ENCODE results near the gene IQCH. TPM values are rescaled to one million over a fixed set of nuclear protein-coding genes. Genes with fewer than 3 reads are reported as not detected.

Gene IQCH
- total RNA-seq (2014; rRNA removed; shearing (Covaris generic)) = 7.0 and 11.5 TPM in 2 replicates

GRCh38 chr15:67254238-67255175, at the start of gene IQCH, which contains the start of gene AAGAB:
Gene IQCH (plus strand): TSS chr15:67254786. CDS start chr15:67254897, 111 bp downstream.
Gene AAGAB (minus strand): TSS chr15:67254661. CDS start chr15:67254631, 30 bp downstream.
- DNase-seq (ENCODE audit: low read depth) = peak; percentile 98

- DNase-seq (ENCODE audit: low read depth) = no peak
These were observed 46.9 kb upstream of the IQCH start for GRCh38 chr15:67207555-67208207.

- no peak for DNase-seq (ENCODE audit: low read depth)
These were observed 46.2 kb upstream of the IQCH start for GRCh38 chr15:67208396-67208795.

- no peak for DNase-seq (ENCODE audit: low read depth)
These were observed 43.9 kb upstream of the IQCH start for GRCh38 chr15:67210555-67211168.

- DNase-seq (ENCODE audit: low read depth) = no peak
These were observed 41.8 kb upstream of the IQCH start for GRCh38 chr15:67212684-67213367.

- DNase-seq (ENCODE audit: low read depth) = no peak
These were observed 39.5 kb upstream of the IQCH start for GRCh38 chr15:67215102-67215501.

GRCh38 chr15:67216859-67217258, 37.7 kb upstream of the IQCH start:
- no peak for DNase-seq (ENCODE audit: low read depth)

- DNase-seq (ENCODE audit: low read depth) = no peak
These were observed 36.2 kb upstream of the IQCH start for GRCh38 chr15:67218428-67218827.

- DNase-seq (ENCODE audit: low read depth) = no peak
These were observed 35.3 kb upstream of the IQCH start for GRCh38 chr15:67219288-67219687.

GRCh38 chr15:67224889-67225288, 29.7 kb upstream of the IQCH start:
- DNase-seq (ENCODE audit: low read depth) = no peak

- DNase-seq (ENCODE audit: low read depth) = no peak
These were observed 29.2 kb upstream of the IQCH start for GRCh38 chr15:67225336-67225735.

GRCh38 chr15:67227431-67227830, 27.2 kb upstream of the IQCH start:
- DNase-seq (ENCODE audit: low read depth) = no peak

GRCh38 chr15:67227846-67228245, 26.7 kb upstream of the IQCH start:
- DNase-seq (ENCODE audit: low read depth) = no peak

- no peak for DNase-seq (ENCODE audit: low read depth)
These were observed 26.3 kb upstream of the IQCH start for GRCh38 chr15:67228286-67228685.

GRCh38 chr15:67230504-67230903, 24.1 kb upstream of the IQCH start:
- no peak for DNase-seq (ENCODE audit: low read depth)

- no peak for DNase-seq (ENCODE audit: low read depth)
These were observed 22.0 kb upstream of the IQCH start for GRCh38 chr15:67232591-67232990.

- DNase-seq (ENCODE audit: low read depth) = no peak
These were observed 14.1 kb upstream of the IQCH start for GRCh38 chr15:67240235-67241131.

GRCh38 chr15:67241132-67241855, 13.3 kb upstream of the IQCH start:
- DNase-seq (ENCODE audit: low read depth) = peak; percentile 51

GRCh38 chr15:67242708-67243111, 11.9 kb upstream of the IQCH start:
- peak; percentile 29 for DNase-seq (ENCODE audit: low read depth)

- peak; percentile 42 for DNase-seq (ENCODE audit: low read depth)
These were observed 9.6 kb upstream of the IQCH start for GRCh38 chr15:67244971-67245478.

All from RPMI7951 (cell line).